BJ (cell line): ENCODE results near the gene ATE1. TPM values are rescaled to one million over a fixed set of nuclear protein-coding genes. Genes with fewer than 3 reads are reported as not detected.
"Not testable (repeated sequence)": the region's sequence is repeated elsewhere in the genome, so short reads cannot be mapped to it uniquely, and the experiment has no call there.

ENCODE experiments used
- CTCF ChIA-PET: fragments of 350-600 bp; formaldehyde crosslinking; extraction: SDS; loops from one replicate; lab custom pipeline; 2021; ENCODE audit warnings: antibody characterized with exemption, inconsistent platforms; lab: Yijun Ruan, JAX
- POLR2A ChIA-PET: fragments of 300-600 bp; sonication (Branson Sonifier 250); formaldehyde crosslinking; extraction: SDS; loops from one replicate; lab custom pipeline; 2021; ENCODE audit warnings: antibody characterized with exemption; lab: Charles Lee
- DNase-seq: peaks from one replicate; pipeline ENCODE4 v3.0.0-alpha.2; 2011; ENCODE audit warnings: low read depth
- H3K27me3 ChIP-seq: 2 replicates; pipeline ENCODE4 v1.6.0; 2011; ENCODE audit warnings: low read length; ENCODE audit not compliant: control insufficient read depth, insufficient read depth
- H3K36me3 ChIP-seq: 2 replicates; pipeline ENCODE4 v1.5.1; 2011; ENCODE audit warnings: low read length; ENCODE audit not compliant: control insufficient read depth, insufficient read depth
- H3K4me3 ChIP-seq: 2 replicates; pipeline ENCODE4 v1.5.1; 2011; ENCODE audit warnings: low read depth, mild to moderate bottlenecking, control low read depth, low read length
- polyA plus RNA-seq: library from polyadenylated mRNA; depleted of rRNA; stranded (reverse); fragments of >200 nt; gene quantifications from 2 replicates; pipeline ENCODE4 v1.2.3, GENCODE V29; 2011
- TF ChIP-seq, protein P1 (sequence below): IDR thresholded peaks from 2 replicates; pipeline ENCODE4 v1.5.1; 2011; ENCODE audit warnings: low read depth, mild to moderate bottlenecking, control low read depth, inconsistent platforms, low read length, moderate library complexity; ENCODE audit not compliant: insufficient read depth

ATE1 gene
- polyA plus RNA-seq, 1 experiment, result 7.4 TPM

DNA sequence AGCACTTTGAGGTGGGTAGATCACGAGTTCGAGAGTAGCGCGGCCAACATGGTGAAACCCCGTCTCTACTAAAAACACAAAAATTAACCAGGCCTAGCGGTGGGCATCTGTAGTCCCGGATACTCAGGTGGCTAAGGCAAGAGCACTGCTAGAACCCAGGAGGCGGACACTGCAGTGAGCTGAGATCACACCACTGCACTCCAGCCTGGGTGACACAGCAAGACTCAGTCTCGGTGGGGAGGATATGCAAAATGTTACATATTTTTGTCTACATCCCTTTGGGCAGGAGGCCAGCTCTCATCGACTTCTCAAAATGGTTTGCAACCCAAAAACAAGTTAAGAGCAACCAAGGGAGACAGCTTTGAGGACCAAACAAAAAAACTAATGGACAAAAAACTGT, 8.2 kb downstream of the ATE1 start:
- H3K36me3 ChIP-seq, result peaks cover 1% of the 10 kb centered on the region
- ChIA-PET POLR2A (no interaction called here), CTCF (interaction anchor here (0.8 kb wide), 1 partner anchor 8 kb away, joined by 3 read pairs; the partner anchor contains the start of gene ATE1)
- H3K4me3 ChIP-seq, result no peak overlapping the region
- TF ChIP-seq, protein P1, sequence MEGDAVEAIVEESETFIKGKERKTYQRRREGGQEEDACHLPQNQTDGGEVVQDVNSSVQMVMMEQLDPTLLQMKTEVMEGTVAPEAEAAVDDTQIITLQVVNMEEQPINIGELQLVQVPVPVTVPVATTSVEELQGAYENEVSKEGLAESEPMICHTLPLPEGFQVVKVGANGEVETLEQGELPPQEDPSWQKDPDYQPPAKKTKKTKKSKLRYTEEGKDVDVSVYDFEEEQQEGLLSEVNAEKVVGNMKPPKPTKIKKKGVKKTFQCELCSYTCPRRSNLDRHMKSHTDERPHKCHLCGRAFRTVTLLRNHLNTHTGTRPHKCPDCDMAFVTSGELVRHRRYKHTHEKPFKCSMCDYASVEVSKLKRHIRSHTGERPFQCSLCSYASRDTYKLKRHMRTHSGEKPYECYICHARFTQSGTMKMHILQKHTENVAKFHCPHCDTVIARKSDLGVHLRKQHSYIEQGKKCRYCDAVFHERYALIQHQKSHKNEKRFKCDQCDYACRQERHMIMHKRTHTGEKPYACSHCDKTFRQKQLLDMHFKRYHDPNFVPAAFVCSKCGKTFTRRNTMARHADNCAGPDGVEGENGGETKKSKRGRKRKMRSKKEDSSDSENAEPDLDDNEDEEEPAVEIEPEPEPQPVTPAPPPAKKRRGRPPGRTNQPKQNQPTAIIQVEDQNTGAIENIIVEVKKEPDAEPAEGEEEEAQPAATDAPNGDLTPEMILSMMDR, result no peak
- no peaks in the 10 kb centered on the region for H3K27me3 ChIP-seq
- DNase-seq, result no peak

DNA sequence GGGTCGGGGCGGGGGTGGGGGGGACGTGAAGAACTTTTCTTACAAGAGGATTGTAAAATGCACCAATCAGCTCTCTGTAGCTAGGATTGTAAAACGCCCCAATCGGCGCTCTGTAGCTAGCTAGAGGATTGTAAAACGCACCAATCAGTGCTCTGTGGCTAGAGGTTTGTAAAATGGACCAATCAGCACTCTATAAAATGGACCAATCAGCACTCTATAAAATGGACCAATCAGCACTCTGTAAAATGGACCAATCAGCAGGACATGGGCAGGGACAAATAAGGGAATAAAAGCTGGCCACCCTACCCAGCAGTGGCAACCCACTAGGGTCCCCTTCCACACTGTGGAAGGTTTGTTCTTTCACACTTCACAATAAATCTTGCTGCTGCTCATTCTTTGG, 9.0 kb downstream of the ATE1 start:
- H3K27me3 ChIP-seq, POLR2A ChIA-PET, H3K4me3 ChIP-seq, DNase-seq, H3K36me3 ChIP-seq: not testable (repeated sequence)
- CTCF ChIA-PET, result interaction anchor here (0.8 kb wide), 1 partner anchor 9 kb away, joined by 3 read pairs; the partner anchor contains the start of gene ATE1

DNA sequence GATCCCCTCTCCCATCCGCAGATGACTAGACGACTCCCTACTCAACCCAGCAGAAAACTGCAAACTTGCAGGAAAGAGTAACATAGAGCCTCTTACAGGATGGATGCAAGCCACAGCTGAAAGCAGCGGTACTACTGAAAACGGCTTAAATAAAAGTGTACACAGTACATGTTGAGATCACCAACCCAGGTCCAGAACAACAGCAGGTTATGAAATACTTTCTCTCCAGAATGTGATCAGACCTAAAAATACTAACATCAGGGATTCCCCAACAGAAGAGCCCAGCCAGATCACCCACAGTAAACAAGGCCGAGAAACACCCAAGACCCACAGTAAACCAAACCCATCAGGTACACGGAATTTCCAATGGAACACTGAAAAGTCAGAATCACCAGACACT, 13.2 kb downstream of the ATE1 start:
- Histone ChIP-seq H3K36me3 (peaks cover 1% of the 10 kb centered on the region; the same call in 1 of the 2 replicates), H3K4me3 (no peak overlapping the region), H3K27me3 (no peaks in the 10 kb centered on the region)
- TF ChIP-seq, protein P1, result no peak
- ChIA-PET CTCF (interaction anchor here (0.8 kb wide), 1 partner anchor 14 kb away, joined by 3 read pairs; no protein-coding TSS in a partner anchor), POLR2A (interaction anchor here (0.7 kb wide), 1 partner anchor 301 kb away, joined by 6 read pairs; no protein-coding TSS in a partner anchor)
- DNase-seq, result no peak

DNA sequence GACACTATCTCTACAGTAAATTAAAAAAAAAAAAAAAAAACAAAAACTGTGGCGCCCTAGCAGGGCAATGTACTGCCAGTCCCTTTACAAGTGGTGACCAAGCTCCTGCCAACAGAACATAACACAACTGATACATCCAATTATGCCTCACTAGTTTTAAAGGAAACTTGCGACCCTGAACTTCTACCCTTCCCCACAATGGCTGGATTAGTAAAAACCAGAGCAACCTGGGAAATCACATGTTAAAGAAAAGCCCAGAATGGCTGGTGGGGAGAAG, 16.5 kb downstream of the ATE1 start:
- CTCF ChIA-PET, result interaction anchor here (2.1 kb wide), 1 partner anchor 11 kb away, joined by 12 read pairs; no protein-coding TSS in a partner anchor
- TF ChIP-seq, protein P1, result no peak
- no peaks in the 10 kb centered on the region for H3K36me3 ChIP-seq
- no peak overlapping the region for H3K4me3 ChIP-seq
- POLR2A ChIA-PET, result no interaction called here
- no peaks in the 10 kb centered on the region for H3K27me3 ChIP-seq
- DNase-seq, result no peak

DNA sequence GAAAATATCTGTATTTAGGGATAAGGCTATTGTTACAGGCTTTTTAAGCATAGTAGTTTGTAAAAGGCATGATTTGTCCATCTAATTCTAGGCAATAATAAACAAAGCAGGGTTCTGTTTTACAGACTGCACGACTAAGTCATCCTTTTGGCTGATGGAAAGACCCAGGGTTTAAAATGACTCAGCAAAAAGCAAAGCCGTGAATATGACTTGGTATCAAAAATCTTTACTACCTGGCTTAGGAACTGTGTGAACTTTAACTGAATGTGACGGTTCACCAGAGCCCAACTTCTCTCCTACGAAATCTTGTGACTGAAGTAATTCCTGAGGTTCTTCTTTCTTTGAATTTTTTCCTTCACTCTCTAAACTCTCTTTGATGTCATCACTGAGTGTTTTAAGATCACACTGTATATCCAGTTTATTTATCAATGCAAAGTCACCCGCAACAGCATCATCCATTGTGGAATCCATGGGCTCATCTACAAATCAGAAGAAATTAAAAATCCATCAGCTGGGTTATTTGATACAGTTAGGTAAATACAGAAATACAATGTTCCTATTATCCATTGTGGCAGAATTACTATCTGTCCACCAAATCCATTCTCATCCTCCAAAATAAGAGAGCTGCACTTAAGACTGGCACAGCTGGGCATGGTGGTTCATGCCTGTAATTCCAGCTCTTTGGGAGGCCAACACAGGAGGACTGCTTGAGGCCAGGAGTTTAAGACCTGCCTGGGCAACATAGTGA, 17.0 kb downstream of the ATE1 start:
- ChIA-PET POLR2A (no interaction called here), CTCF (interaction anchor here (2.1 kb wide), 1 partner anchor 10 kb away, joined by 12 read pairs; no protein-coding TSS in a partner anchor)
- no peak overlapping the region for H3K4me3 ChIP-seq
- TF ChIP-seq, protein P1, result no peak
- no peak for DNase-seq
- H3K27me3 ChIP-seq, result no peaks in the 10 kb centered on the region
- H3K36me3 ChIP-seq, result no peaks in the 10 kb centered on the region
